Measurements from ENCODE around the gene FBXL7.

- TF ChIP-seq, protein P1, sequence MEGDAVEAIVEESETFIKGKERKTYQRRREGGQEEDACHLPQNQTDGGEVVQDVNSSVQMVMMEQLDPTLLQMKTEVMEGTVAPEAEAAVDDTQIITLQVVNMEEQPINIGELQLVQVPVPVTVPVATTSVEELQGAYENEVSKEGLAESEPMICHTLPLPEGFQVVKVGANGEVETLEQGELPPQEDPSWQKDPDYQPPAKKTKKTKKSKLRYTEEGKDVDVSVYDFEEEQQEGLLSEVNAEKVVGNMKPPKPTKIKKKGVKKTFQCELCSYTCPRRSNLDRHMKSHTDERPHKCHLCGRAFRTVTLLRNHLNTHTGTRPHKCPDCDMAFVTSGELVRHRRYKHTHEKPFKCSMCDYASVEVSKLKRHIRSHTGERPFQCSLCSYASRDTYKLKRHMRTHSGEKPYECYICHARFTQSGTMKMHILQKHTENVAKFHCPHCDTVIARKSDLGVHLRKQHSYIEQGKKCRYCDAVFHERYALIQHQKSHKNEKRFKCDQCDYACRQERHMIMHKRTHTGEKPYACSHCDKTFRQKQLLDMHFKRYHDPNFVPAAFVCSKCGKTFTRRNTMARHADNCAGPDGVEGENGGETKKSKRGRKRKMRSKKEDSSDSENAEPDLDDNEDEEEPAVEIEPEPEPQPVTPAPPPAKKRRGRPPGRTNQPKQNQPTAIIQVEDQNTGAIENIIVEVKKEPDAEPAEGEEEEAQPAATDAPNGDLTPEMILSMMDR (IDR thresholded peaks at IDR 0.05) = no peak
- TF ChIP-seq EZH2 (IDR thresholded peaks at IDR 0.05; ENCODE audit: borderline replicate concordance, insufficient read depth, low read depth, low read length, poor library complexity, severe bottlenecking) = no peak
Observed at GRCh38 chr5:15475367-15475766, 24.6 kb upstream of the FBXL7 start.

Measured in B cell (primary cell).